Effector memory CD4-positive, alpha-beta T cell (primary cell): Measurements from ENCODE around the gene SCAPER.
"Not testable (repeated sequence)": the region's sequence is repeated elsewhere in the genome, so short reads cannot be mapped to it uniquely, and the experiment has no call there.

Source experiments
- DNase-seq, 3 donors: peaks; one replicate each; pipeline ENCODE4 v3.0.0-alpha.2; 2020
- H3K27ac ChIP-seq: 2 replicates; pipeline ENCODE4 v1.7.0; 2013; ENCODE audit warnings: mild to moderate bottlenecking, low read length, moderate library complexity; ENCODE audit not compliant: insufficient read depth, poor library complexity, severe bottlenecking
- H3K27me3 ChIP-seq: replicated peaks from 2 replicates; pipeline ENCODE4 v1.7.0; 2013; ENCODE audit warnings: mild to moderate bottlenecking, low read length; ENCODE audit not compliant: insufficient read depth, control insufficient read depth, poor library complexity, severe bottlenecking
- H3K36me3 ChIP-seq: 2 replicates; pipeline ENCODE4 v1.7.0; 2013; ENCODE audit warnings: mild to moderate bottlenecking, low read length, moderate library complexity; ENCODE audit not compliant: control insufficient read depth, insufficient read depth
- H3K4me1 ChIP-seq: 2 replicates; pipeline ENCODE4 v1.7.0; 2013; ENCODE audit warnings: low read length, mild to moderate bottlenecking; ENCODE audit not compliant: control insufficient read depth, insufficient read depth, poor library complexity, severe bottlenecking
- H3K4me3 ChIP-seq: 2 replicates; pipeline ENCODE4 v1.7.0; 2013; ENCODE audit warnings: low read length, low read depth, mild to moderate bottlenecking; ENCODE audit not compliant: insufficient read depth, poor library complexity, severe bottlenecking
- H3K9me3 ChIP-seq: 2 replicates; pipeline ENCODE4 v1.7.0; 2013; ENCODE audit warnings: mild to moderate bottlenecking, low read length, moderate library complexity; ENCODE audit not compliant: control insufficient read depth

The SCAPER gene

GRCh38 chr15:76433798-76434400 lies 471.2 kb downstream of the SCAPER start:
- no peak for DNase-seq
- H3K27ac ChIP-seq = no peak overlapping the region
- no peaks in the 10 kb centered on the region for H3K4me1 ChIP-seq
- H3K27me3 ChIP-seq = no peaks in the 10 kb centered on the region
- no peaks in the 10 kb centered on the region for H3K9me3 ChIP-seq
- H3K36me3 ChIP-seq = no peaks in the 10 kb centered on the region
- no peak overlapping the region for H3K4me3 ChIP-seq

GRCh38 chr15:76433036-76433435 lies 472.1 kb downstream of the SCAPER start:
- not testable (repeated sequence) for H3K4me3 ChIP-seq, H3K36me3 ChIP-seq, H3K9me3 ChIP-seq, H3K27ac ChIP-seq, DNase-seq, H3K27me3 ChIP-seq, H3K4me1 ChIP-seq

GRCh38 chr15:76432604-76433003 lies 472.5 kb downstream of the SCAPER start:
- no peak for DNase-seq
- Histone ChIP-seq H3K27ac (no peak overlapping the region), H3K27me3 (no peaks in the 10 kb centered on the region), H3K4me3 (no peak overlapping the region), H3K4me1 (no peaks in the 10 kb centered on the region), H3K36me3 (no peaks in the 10 kb centered on the region), H3K9me3 (no peaks in the 10 kb centered on the region)

- Histone ChIP-seq H3K4me1 (no peaks in the 10 kb centered on the region), H3K4me3 (no peak overlapping the region)
- no peak for DNase-seq
These were observed 473.2 kb downstream of the SCAPER start for GRCh38 chr15:76431971-76432370.

GRCh38 chr15:76430711-76431110 lies 474.4 kb downstream of the SCAPER start:
- H3K4me3 ChIP-seq, H3K27me3 ChIP-seq, DNase-seq, H3K27ac ChIP-seq, H3K36me3 ChIP-seq, H3K4me1 ChIP-seq, H3K9me3 ChIP-seq: not testable (repeated sequence)

More at GRCh38 chr15:76431971-76432370, 473.2 kb downstream of the SCAPER start:
- Histone ChIP-seq H3K36me3 (no peaks in the 10 kb centered on the region), H3K27me3 (no peaks in the 10 kb centered on the region), H3K27ac (no peak overlapping the region), H3K9me3 (no peaks in the 10 kb centered on the region)

GRCh38 chr15:76429661-76430060 lies 475.5 kb downstream of the SCAPER start:
- Histone ChIP-seq H3K4me1 (no peaks in the 10 kb centered on the region), H3K4me3 (no peak overlapping the region), H3K9me3 (no peaks in the 10 kb centered on the region), H3K27me3 (no peaks in the 10 kb centered on the region), H3K27ac (no peak overlapping the region), H3K36me3 (no peaks in the 10 kb centered on the region)
- DNase-seq = no peak

GRCh38 chr15:76426941-76427340 lies 478.2 kb downstream of the SCAPER start:
- no peak for DNase-seq
- Histone ChIP-seq H3K4me3 (no peak overlapping the region), H3K4me1 (no peaks in the 10 kb centered on the region), H3K36me3 (no peaks in the 10 kb centered on the region), H3K9me3 (no peaks in the 10 kb centered on the region), H3K27ac (no peak overlapping the region), H3K27me3 (no peaks in the 10 kb centered on the region)

GRCh38 chr15:76418352-76419140 lies 486.6 kb downstream of the SCAPER start:
- H3K4me3 ChIP-seq = no peak overlapping the region
- H3K9me3 ChIP-seq = no peaks in the 10 kb centered on the region
- H3K36me3 ChIP-seq = no peaks in the 10 kb centered on the region
- no peak overlapping the region for H3K27ac ChIP-seq
- DNase-seq = no peak
- no peaks in the 10 kb centered on the region for H3K27me3 ChIP-seq
- H3K4me1 ChIP-seq = no peaks in the 10 kb centered on the region

- no peaks in the 10 kb centered on the region for H3K27me3 ChIP-seq
- no peaks in the 10 kb centered on the region for H3K9me3 ChIP-seq
- no peaks in the 10 kb centered on the region for H3K4me1 ChIP-seq
- H3K27ac ChIP-seq = no peak overlapping the region
- peaks cover 4% of the 10 kb centered on the region for H3K36me3 ChIP-seq
- H3K4me3 ChIP-seq = no peak overlapping the region
- no peak for DNase-seq
These were observed 503.9 kb downstream of the SCAPER start for GRCh38 chr15:76401285-76401684.

GRCh38 chr15:76398317-76399104 lies 506.6 kb downstream of the SCAPER start:
- Histone ChIP-seq H3K27me3 (no peaks in the 10 kb centered on the region), H3K27ac (no peak overlapping the region), H3K36me3 (no peaks in the 10 kb centered on the region), H3K4me3 (no peak overlapping the region), H3K4me1 (no peaks in the 10 kb centered on the region), H3K9me3 (no peaks in the 10 kb centered on the region)
- no peak for DNase-seq
